PC-9 (cell line): Measurements from ENCODE around the gene NPW. TPM values are rescaled to one million over a fixed set of nuclear protein-coding genes. Genes with fewer than 3 reads are reported as not detected.

Experiments used
- BruUV-seq: library from RNA; stranded (reverse); fragments of 400-500 nt; replicated peaks from 2 replicates; lab custom pipeline; 2021; lab: Mats Ljungman, UMichigan
- CTCF ChIA-PET: fragments of 300-600 bp; sonication (Branson Sonifier 250); formaldehyde crosslinking; loops from one replicate; lab custom pipeline; 2022; ENCODE audit warnings: antibody characterized with exemption; lab: Charles Lee
- POLR2A ChIA-PET: fragments of 300-600 bp; sonication (Branson Sonifier 250); formaldehyde crosslinking; loops from one replicate; lab custom pipeline; 2022; ENCODE audit warnings: antibody characterized with exemption; ENCODE audit not compliant: unreplicated experiment; lab: Charles Lee
- DNase-seq, 2 experiments: peaks; one replicate each; pipeline versions ENCODE4 v3.0.0 to v3.0.0-alpha.2; 2015 to 2022; ENCODE audit warnings: mixed read lengths in 1 of 2
- H2AFZ ChIP-seq: fragments of 200-600 bp; sonication (generic); 2 replicates; pipeline ENCODE4 v1.8.1; 2017; ENCODE audit warnings: antibody characterized with exemption
- H3F3A ChIP-seq: fragments of 200-600 bp; sonication (generic); 2 replicates; pipeline ENCODE4 v1.8.1; 2017; ENCODE audit warnings: antibody characterized with exemption, mild to moderate bottlenecking, low read depth; ENCODE audit not compliant: insufficient read depth
- H3K27ac ChIP-seq: fragments of 200-600 bp; sonication (generic); 2 replicates; pipeline ENCODE4 v1.6.1; 2016; ENCODE audit warnings: mixed run types
- H3K27me3 ChIP-seq: fragments of 200-600 bp; sonication (generic); 2 replicates; pipeline ENCODE4 v1.6.1; 2016; ENCODE audit warnings: low read depth, mixed run types; ENCODE audit not compliant: insufficient read depth
- H3K36me3 ChIP-seq: fragments of 200-600 bp; sonication (generic); 2 replicates; pipeline ENCODE4 v1.6.1; 2016; ENCODE audit warnings: low read depth, mixed run types
- H3K4me1 ChIP-seq: fragments of 200-600 bp; sonication (generic); replicated peaks from 2 replicates; pipeline ENCODE4 v1.6.1; 2016; ENCODE audit warnings: mixed run types; ENCODE audit not compliant: insufficient read depth
- H3K4me2 ChIP-seq: fragments of 200-600 bp; sonication (generic); 2 replicates; pipeline ENCODE4 v1.6.1; 2017; ENCODE audit warnings: mixed run types
- H3K4me3 ChIP-seq: fragments of 200-600 bp; sonication (generic); 2 replicates; pipeline ENCODE4 v1.6.1; 2016; ENCODE audit warnings: mixed run types
- H3K79me2 ChIP-seq: fragments of 200-600 bp; sonication (generic); 2 replicates; pipeline ENCODE4 v1.6.1; 2017; ENCODE audit warnings: low read depth, mixed run types
- H3K9me2 ChIP-seq: fragments of 200-600 bp; sonication (generic); 2 replicates; pipeline ENCODE4 v1.8.1; 2017; ENCODE audit warnings: mild to moderate bottlenecking; ENCODE audit not compliant: insufficient read depth
- H3K9me3 ChIP-seq: fragments of 200-600 bp; sonication (generic); 2 replicates; pipeline ENCODE4 v1.8.1; 2016; ENCODE audit warnings: low read depth; ENCODE audit not compliant: insufficient read depth
- H4K20me1 ChIP-seq: fragments of 200-600 bp; sonication (generic); 2 replicates; pipeline ENCODE4 v1.8.1; 2017; ENCODE audit not compliant: insufficient read depth
- EZH2 ChIP-seq: fragments of 200-600 bp; sonication (generic); IDR thresholded peaks from 2 replicates; pipeline ENCODE4 v1.8.0; 2017; ENCODE audit warnings: antibody characterized with exemption, low read depth
- intact Hi-C: fragments of 100-400 bp; cut with micrococcal nuclease; formaldehyde crosslinking; loops from one replicate; pipeline ENCODE4 v1.10.0; 2022; ENCODE audit not compliant: unreplicated experiment
- total RNA-seq: library from RNA; stranded (reverse); gene quantifications from 2 replicates; pipeline ENCODE4 v1.2.3, GENCODE V29; 2021
- TF ChIP-seq, protein P1 (sequence below): fragments of 200-600 bp; sonication (generic); conservative IDR thresholded peaks from 2 replicates; pipeline ENCODE4 v1.6.1; 2017; ENCODE audit warnings: mixed run types, antibody characterized with exemption, mild to moderate bottlenecking, moderate library complexity

NPW gene
- total RNA-seq, 1 experiment from 2014 or later = 4.0 TPM

DNA sequence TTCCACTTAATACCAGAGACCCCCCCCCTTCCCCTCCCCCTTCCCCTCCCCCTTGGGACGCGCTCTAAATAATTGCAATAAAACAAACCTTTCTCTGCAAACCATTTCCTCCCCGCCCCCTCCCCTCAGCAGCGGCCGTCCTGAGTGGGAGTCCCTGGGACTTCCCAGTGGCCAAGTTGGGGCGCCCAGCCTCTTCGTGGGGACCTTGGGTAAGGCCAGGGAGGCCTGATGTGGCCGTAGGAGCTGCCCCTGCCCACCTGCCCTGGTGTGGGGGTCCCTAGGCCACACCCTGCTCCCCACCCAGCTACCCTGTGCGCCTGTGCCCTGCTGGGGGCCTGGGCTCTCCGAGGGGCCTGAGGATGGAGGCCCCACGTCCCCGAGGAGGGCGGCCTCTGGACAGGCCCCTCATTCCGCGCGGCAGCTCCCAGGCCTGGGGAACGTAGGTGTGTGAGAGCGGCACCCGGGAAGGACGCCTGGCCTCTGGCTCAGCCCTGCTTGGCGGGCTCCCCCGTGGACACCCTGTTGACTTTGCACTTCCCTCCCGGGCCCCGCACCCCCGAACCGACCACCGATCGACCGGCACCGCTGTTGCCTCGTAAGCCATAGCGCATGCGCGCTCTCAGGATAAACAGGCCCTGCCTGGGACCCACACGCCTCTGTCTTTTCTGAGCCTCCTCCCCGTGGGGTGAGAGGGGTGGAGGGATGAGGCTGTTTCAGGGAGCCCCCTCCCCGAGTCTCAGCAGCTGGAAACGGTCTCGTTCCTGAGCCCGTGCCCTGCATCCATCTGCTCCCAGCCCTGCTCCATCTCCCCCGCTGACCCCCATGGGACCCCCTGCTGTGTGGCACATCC, 19.0 kb downstream of the NPW start:
- Histone ChIP-seq H3K79me2 (no peaks in the 10 kb centered on the region), H3K27me3 (no peaks in the 10 kb centered on the region), H3K9me2 (no peaks in the 10 kb centered on the region), H3K36me3 (no peaks in the 10 kb centered on the region), H2AFZ (no peak overlapping the region), H3K9me3 (no peaks in the 10 kb centered on the region), H3F3A (peaks cover 32% of the 10 kb centered on the region), H3K4me1 (peaks cover 42% of the 10 kb centered on the region), H3K27ac (no peak overlapping the region), H3K4me3 (no peak overlapping the region), H3K4me2 (no peak overlapping the region), H4K20me1 (no peaks in the 10 kb centered on the region)
- DNase-seq = no peak
- BruUV-seq = no TSS peak
- ChIA-PET CTCF (interaction anchor here (0.6 kb wide), 1 partner anchor 27 kb away, joined by 18 read pairs; no protein-coding TSS in a partner anchor), POLR2A (no interaction called here)
- TF ChIP-seq EZH2 = no peak
- TF ChIP-seq, protein P1, sequence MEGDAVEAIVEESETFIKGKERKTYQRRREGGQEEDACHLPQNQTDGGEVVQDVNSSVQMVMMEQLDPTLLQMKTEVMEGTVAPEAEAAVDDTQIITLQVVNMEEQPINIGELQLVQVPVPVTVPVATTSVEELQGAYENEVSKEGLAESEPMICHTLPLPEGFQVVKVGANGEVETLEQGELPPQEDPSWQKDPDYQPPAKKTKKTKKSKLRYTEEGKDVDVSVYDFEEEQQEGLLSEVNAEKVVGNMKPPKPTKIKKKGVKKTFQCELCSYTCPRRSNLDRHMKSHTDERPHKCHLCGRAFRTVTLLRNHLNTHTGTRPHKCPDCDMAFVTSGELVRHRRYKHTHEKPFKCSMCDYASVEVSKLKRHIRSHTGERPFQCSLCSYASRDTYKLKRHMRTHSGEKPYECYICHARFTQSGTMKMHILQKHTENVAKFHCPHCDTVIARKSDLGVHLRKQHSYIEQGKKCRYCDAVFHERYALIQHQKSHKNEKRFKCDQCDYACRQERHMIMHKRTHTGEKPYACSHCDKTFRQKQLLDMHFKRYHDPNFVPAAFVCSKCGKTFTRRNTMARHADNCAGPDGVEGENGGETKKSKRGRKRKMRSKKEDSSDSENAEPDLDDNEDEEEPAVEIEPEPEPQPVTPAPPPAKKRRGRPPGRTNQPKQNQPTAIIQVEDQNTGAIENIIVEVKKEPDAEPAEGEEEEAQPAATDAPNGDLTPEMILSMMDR = no peak
- intact Hi-C loops = no loop called here

- H3K9me3 ChIP-seq = no peaks in the 10 kb centered on the region
- TF ChIP-seq, protein P1 = no peak
- no peak for TF ChIP-seq EZH2
- CTCF ChIA-PET = no interaction called here
- H4K20me1 ChIP-seq = no peaks in the 10 kb centered on the region
- no TSS peak for BruUV-seq
- peaks cover 45% of the 10 kb centered on the region for H3K4me1 ChIP-seq
- DNase-seq = peak in 1 of 2 experiments; percentile 31
- no peaks in the 10 kb centered on the region for H3K36me3 ChIP-seq
- H3F3A ChIP-seq = peaks cover 32% of the 10 kb centered on the region
- no peaks in the 10 kb centered on the region for H3K79me2 ChIP-seq
- no peak overlapping the region for H3K4me3 ChIP-seq
- H3K9me2 ChIP-seq = no peaks in the 10 kb centered on the region
- H3K27ac ChIP-seq = no peak overlapping the region
- no peak overlapping the region for H2AFZ ChIP-seq
- H3K4me2 ChIP-seq = peak overlapping the region; percentile 71; the same call in 1 of the 2 replicates
- H3K27me3 ChIP-seq = no peaks in the 10 kb centered on the region
- POLR2A ChIA-PET = no interaction called here
- intact Hi-C loops = loop anchor here (10.0 kb wide), 1 partner anchor 565 kb away; no protein-coding TSS in a partner anchor
Measured at GRCh38 chr16:2039274-2040031, 19.9 kb downstream of the NPW start.

GRCh38 chr16:2040041-2040786, 20.6 kb downstream of the NPW start:
- no peaks in the 10 kb centered on the region; the same call in 1 of the 2 replicates for H3K79me2 ChIP-seq
- DNase-seq = peak in 1 of 2 experiments; percentile 55
- no peaks in the 10 kb centered on the region for H4K20me1 ChIP-seq
- no peaks in the 10 kb centered on the region for H3K9me3 ChIP-seq
- H2AFZ ChIP-seq = no peak overlapping the region
- peaks cover 32% of the 10 kb centered on the region for H3F3A ChIP-seq
- no peaks in the 10 kb centered on the region for H3K36me3 ChIP-seq
- peak overlapping the region; percentile 71 for H3K4me2 ChIP-seq
- no peak overlapping the region for H3K4me3 ChIP-seq
- no TSS peak for BruUV-seq
- intact Hi-C loops = loop anchor here (10.0 kb wide), 1 partner anchor 565 kb away; no protein-coding TSS in a partner anchor
- H3K4me1 ChIP-seq = peaks cover 45% of the 10 kb centered on the region
- TF ChIP-seq, protein P1 = no peak
- no peak for TF ChIP-seq EZH2
- ChIA-PET POLR2A (interaction anchor here (0.7 kb wide), 1 partner anchor 1741 kb away, joined by 3 read pairs; no protein-coding TSS in a partner anchor), CTCF (interaction anchor here (0.9 kb wide), 1 partner anchor 17 kb away, joined by 3 read pairs; no protein-coding TSS in a partner anchor)
- no peaks in the 10 kb centered on the region for H3K27me3 ChIP-seq
- H3K27ac ChIP-seq = peak overlapping the region; percentile 95
- H3K9me2 ChIP-seq = no peaks in the 10 kb centered on the region
